ENCODE data around the gene CDKAL1. TPM values are rescaled to one million over a fixed set of nuclear protein-coding genes. Genes with fewer than 3 reads are reported as not detected.

Gene CDKAL1
- total and polyA plus RNA-seq, 9 of the 15 experiments (the other 6 are each of a cell fraction or from before 2014, with no cell fraction given), result 11.2 to 36.3 (median 20.1) TPM

DNA sequence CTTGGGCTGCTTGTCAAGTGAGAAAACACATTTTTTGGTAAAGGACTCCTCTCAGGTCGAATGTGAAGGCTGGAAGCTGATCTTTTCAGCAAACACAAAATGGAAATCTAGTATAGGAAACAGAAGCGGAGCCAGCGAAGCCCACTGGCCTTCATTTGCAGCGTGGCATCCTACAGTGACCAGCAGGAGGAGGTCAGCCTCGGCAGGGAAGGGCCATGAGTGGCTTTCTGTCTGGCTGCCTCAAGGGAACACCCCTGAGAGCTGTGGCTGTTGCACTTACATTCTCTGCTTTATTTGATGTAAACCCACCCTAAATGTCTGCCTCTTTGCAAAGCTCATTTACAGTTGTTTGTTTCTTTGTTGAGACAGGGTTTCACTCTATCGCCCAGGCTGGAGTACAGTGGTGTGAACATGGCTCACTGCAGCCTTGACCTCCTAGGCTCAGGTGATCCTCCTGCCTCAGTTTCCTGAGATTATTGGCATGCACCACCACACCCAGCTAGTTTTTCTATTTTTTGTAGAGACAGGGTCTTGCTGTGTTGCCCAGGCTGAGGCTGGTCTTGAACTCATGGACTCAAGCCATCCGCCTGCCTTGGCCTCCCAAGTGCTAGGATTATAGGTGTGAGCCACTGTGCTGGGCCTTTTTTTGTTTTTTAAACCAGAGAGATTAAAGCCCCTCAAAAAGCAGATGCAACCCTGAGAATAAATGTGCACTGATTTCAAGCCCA, 737.3 kb downstream of the CDKAL1 start:
- Histone ChIP-seq H3K4me3 (no peak overlapping the region), H3K36me3 (ENCODE audit: control insufficient read depth, insufficient read depth, low read length) (no peaks in the 10 kb centered on the region), H3K9ac (ENCODE audit: insufficient read depth in 1 of 2, low read depth in 2 of 2, low read length in 2 of 2) (no peak overlapping the region), H3K9me3 (replicated peaks; ENCODE audit: control insufficient read depth, insufficient read depth, low read depth, low read length) (no peaks in the 10 kb centered on the region), H4K20me1 (replicated peaks; ENCODE audit: control insufficient read depth, insufficient read depth, low read length) (no peaks in the 10 kb centered on the region), H3K27ac (ENCODE audit: extremely low read depth, low read depth, low read length) (no peak overlapping the region), H3K9me1 (ENCODE audit: control insufficient read depth, insufficient read depth, low read length) (no peaks in the 10 kb centered on the region), H2AFZ (ENCODE audit: low read depth, low read length) (no peak overlapping the region), H3K4me2 (ENCODE audit: insufficient read depth, low read length) (no peak overlapping the region), H3K27me3 (ENCODE audit: control insufficient read depth in 2 of 2, insufficient read depth in 2 of 2, low read length in 2 of 2) (peaks cover 8 to 39% of the 10 kb centered on the region in 2 experiments), H3K4me1 (replicated peaks in 1 of 2; ENCODE audit: control insufficient read depth in 2 of 2, insufficient read depth in 2 of 2, low read length in 2 of 2) (no peaks in the 10 kb centered on the region), H3K79me2 (ENCODE audit: control insufficient read depth, insufficient read depth, low read length) (no peaks in the 10 kb centered on the region)
- in situ Hi-C loops (cut with MboI), result no loop called here
- intact Hi-C loops (cut with micrococcal nuclease), result no loop called here
- ChIA-PET CTCF (ENCODE audit: low intra/inter-chr PET ratio) (no interaction called here), POLR2A (interaction anchor here (1.3 kb wide), 1 partner anchor 9 kb away, joined by 4 read pairs; no protein-coding TSS in a partner anchor)
- FAIRE-seq (no peak), DNase-seq (ENCODE audit: extremely low read depth in 1 of 4, low spot score in 3 of 4) (no peak), ATAC-seq (peak; percentile 68)
- no TSS peak for BruUV-seq (replicated peaks)
- 14% methylated on average over 7 of the region's 7 CpGs for WGBS (ENCODE audit: insufficient coverage, low coverage, missing lambda C conversion rate)
- TF ChIP-seq ZEB2 (IDR thresholded peaks at IDR 0.05) (no peak), RBM17 (IDR thresholded peaks at IDR 0.05; ENCODE audit: borderline replicate concordance, low read depth, low read length) (no peak), MCM3 (IDR thresholded peaks at IDR 0.05) (no peak), SETDB1 (IDR thresholded peaks at IDR 0.05; ENCODE audit: low read length) (no peak), KLF1 (tag; IDR thresholded peaks at IDR 0.05) (no peak), YY1 (IDR thresholded peaks at IDR 0.05; ENCODE audit: borderline replicate concordance in 1 of 3, control insufficient read depth in 1 of 3, extremely low read depth in 1 of 3, insufficient read depth in 3 of 3, insufficient read length in 1 of 3, insufficient replicate concordance in 2 of 3, low read depth in 1 of 3, low read length in 2 of 3) (peak in 1 of 3 experiments; percentile 28), FOXP1 (CRISPR knock-in tag; IDR thresholded peaks at IDR 0.05) (no peak), MED1 (CRISPR knock-in tag; IDR thresholded peaks at IDR 0.05; ENCODE audit: borderline replicate concordance) (no peak), SIRT6 (IDR thresholded peaks at IDR 0.05; ENCODE audit: low read depth, low read length) (no peak), TCF7 (IDR thresholded peaks at IDR 0.05; ENCODE audit: borderline replicate concordance) (no peak), ZNF134 (CRISPR knock-in tag; conservative IDR thresholded peaks at IDR 0.05) (no peak), C11orf30 (IDR thresholded peaks at IDR 0.05; ENCODE audit: low read depth) (no peak), SMARCC2 (IDR thresholded peaks at IDR 0.05; ENCODE audit: low read depth) (no peak), MIER1 (IDR thresholded peaks at IDR 0.05; ENCODE audit: low read depth) (no peak), CBX8 (IDR thresholded peaks at IDR 0.05; ENCODE audit: borderline replicate concordance, extremely low read depth, low read depth, low read length, poor library complexity, severe bottlenecking) (no peak), ZC3H4 (CRISPR knock-in tag; IDR thresholded peaks at IDR 0.05; ENCODE audit: borderline replicate concordance) (no peak), ZNF551 (CRISPR knock-in tag; IDR thresholded peaks at IDR 0.05) (no peak), ZNF224 (CRISPR knock-in tag; IDR thresholded peaks at IDR 0.05) (0 out of 2 replicates have a peak, but pooled peaks have one; percentile 35), SRSF9 (IDR thresholded peaks at IDR 0.05; ENCODE audit: borderline replicate concordance, low read depth, low read length) (no peak), SRF (CRISPR knock-in tag; IDR thresholded peaks at IDR 0.05) (no peak)
- TF ChIP-seq, protein P1, sequence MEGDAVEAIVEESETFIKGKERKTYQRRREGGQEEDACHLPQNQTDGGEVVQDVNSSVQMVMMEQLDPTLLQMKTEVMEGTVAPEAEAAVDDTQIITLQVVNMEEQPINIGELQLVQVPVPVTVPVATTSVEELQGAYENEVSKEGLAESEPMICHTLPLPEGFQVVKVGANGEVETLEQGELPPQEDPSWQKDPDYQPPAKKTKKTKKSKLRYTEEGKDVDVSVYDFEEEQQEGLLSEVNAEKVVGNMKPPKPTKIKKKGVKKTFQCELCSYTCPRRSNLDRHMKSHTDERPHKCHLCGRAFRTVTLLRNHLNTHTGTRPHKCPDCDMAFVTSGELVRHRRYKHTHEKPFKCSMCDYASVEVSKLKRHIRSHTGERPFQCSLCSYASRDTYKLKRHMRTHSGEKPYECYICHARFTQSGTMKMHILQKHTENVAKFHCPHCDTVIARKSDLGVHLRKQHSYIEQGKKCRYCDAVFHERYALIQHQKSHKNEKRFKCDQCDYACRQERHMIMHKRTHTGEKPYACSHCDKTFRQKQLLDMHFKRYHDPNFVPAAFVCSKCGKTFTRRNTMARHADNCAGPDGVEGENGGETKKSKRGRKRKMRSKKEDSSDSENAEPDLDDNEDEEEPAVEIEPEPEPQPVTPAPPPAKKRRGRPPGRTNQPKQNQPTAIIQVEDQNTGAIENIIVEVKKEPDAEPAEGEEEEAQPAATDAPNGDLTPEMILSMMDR (IDR thresholded peaks at IDR 0.05 in 2 of 3, conservative IDR thresholded peaks at IDR 0.05 in 1 of 3; ENCODE audit: insufficient read depth in 2 of 3, low read depth in 1 of 3, low read length in 3 of 3), result 0 out of 6 replicates have a peak, but pooled peaks of 1 of the 3 experiments have one; percentile 9

Measured in K562 (cell line).